ENCODE results near the gene S1PR5.

The S1PR5 gene

GRCh38 chr19:10491472-10492047 lies 25.7 kb downstream of the S1PR5 start:
- no peak for DNase-seq (ENCODE audit: low read depth)
- H3K4me3 ChIP-seq (ENCODE audit: low read depth, low read length), result no peak overlapping the region
- TF ChIP-seq, protein P1, sequence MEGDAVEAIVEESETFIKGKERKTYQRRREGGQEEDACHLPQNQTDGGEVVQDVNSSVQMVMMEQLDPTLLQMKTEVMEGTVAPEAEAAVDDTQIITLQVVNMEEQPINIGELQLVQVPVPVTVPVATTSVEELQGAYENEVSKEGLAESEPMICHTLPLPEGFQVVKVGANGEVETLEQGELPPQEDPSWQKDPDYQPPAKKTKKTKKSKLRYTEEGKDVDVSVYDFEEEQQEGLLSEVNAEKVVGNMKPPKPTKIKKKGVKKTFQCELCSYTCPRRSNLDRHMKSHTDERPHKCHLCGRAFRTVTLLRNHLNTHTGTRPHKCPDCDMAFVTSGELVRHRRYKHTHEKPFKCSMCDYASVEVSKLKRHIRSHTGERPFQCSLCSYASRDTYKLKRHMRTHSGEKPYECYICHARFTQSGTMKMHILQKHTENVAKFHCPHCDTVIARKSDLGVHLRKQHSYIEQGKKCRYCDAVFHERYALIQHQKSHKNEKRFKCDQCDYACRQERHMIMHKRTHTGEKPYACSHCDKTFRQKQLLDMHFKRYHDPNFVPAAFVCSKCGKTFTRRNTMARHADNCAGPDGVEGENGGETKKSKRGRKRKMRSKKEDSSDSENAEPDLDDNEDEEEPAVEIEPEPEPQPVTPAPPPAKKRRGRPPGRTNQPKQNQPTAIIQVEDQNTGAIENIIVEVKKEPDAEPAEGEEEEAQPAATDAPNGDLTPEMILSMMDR (IDR thresholded peaks at IDR 0.05; ENCODE audit: control insufficient read depth, extremely low read depth, insufficient read depth), result no peak

DNA sequence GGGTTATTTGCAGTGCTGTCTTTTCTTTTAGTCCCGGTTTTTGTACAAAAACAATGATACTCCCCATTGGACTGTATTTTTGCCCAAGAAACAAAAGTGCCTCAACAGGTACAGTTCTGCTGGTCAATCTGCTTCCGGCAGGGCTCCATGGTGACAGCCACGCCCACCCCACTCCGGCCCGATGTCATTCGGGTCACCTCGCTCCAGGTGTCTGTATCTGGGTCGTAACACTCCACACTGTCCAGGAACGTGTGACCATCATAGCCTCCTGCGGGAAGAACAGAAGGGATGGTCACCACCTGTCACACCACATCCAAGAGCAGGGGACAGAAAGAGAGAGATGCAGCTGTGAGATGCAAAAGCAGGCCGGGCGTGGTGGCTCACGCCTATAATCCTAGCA lies 30.7 kb downstream of the S1PR5 start:
- TF ChIP-seq, protein P1 (IDR thresholded peaks at IDR 0.05; ENCODE audit: control insufficient read depth, extremely low read depth, insufficient read depth), result no peak
- no peak overlapping the region for H3K4me3 ChIP-seq (ENCODE audit: low read depth, low read length)
- no peak for DNase-seq (ENCODE audit: low read depth)

DNA sequence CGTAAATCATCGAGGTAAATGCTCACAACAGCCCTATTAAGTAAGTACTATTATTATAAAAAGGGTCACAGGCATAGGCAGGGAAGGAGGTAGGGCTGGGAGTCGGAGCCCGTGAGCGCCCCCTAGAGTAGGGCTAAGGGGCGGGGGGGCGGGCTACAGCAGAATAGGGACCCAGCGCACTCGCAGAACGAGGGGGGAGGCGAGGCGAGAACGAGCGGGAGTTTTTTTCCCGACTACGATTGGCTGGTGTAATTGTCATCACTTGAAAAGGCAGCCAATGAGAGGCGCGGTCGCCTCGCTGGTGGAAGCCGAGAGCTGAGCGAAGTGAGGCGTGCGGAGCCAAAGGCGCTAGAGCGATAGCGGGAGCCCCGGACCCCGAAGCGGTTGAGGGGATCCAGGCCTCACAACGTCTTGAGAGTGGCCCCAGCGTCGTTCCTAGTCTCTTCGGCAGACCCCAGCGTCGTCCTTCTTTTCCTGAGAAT lies 38.3 kb downstream of the S1PR5 start:
- TF ChIP-seq, protein P1 (IDR thresholded peaks at IDR 0.05; ENCODE audit: control insufficient read depth, extremely low read depth, insufficient read depth), result 0 out of 2 replicates have a peak, but pooled peaks have one; percentile 21
- DNase-seq (ENCODE audit: low read depth), result no peak
- no peak overlapping the region for H3K4me3 ChIP-seq (ENCODE audit: low read depth, low read length)

DNA sequence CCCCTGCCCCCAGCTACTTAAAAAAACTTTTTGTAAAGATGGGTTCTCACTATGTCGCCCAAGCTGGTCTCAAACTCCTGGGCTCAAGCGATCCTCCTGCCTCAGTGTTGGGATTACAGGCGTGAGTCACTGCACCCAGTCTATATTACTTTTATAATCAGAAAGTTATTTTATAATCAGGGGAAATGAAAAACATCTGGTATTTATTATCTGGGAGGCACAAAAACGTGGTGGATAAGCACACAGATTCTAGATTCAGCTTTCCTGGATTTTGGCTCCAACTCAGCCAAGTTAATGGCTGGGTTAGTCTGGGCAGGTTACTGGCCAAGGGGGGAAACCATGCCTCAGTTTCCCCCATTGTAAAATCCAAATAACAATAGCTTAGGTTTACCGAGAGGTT lies 38.8 kb downstream of the S1PR5 start:
- no peak overlapping the region for H3K4me3 ChIP-seq (ENCODE audit: low read depth, low read length)

GRCh38 chr19:10474962-10475451 lies 42.2 kb downstream of the S1PR5 start:
- TF ChIP-seq, protein P1 (IDR thresholded peaks at IDR 0.05; ENCODE audit: control insufficient read depth, extremely low read depth, insufficient read depth), result no peak
- DNase-seq (ENCODE audit: low read depth), result no peak
- H3K4me3 ChIP-seq (ENCODE audit: low read depth, low read length), result no peak overlapping the region

More for the DNA sequence above, 38.8 kb downstream of the S1PR5 start:
- DNase-seq (ENCODE audit: low read depth), result no peak
- TF ChIP-seq, protein P1 (IDR thresholded peaks at IDR 0.05; ENCODE audit: control insufficient read depth, extremely low read depth, insufficient read depth), result no peak

- DNase-seq (ENCODE audit: low read depth), result no peak
- TF ChIP-seq, protein P1 (IDR thresholded peaks at IDR 0.05; ENCODE audit: control insufficient read depth, extremely low read depth, insufficient read depth), result no peak
- no peak overlapping the region for H3K4me3 ChIP-seq (ENCODE audit: low read depth, low read length)
Observed at GRCh38 chr19:10473192-10473591, 44.1 kb downstream of the S1PR5 start.

DNA sequence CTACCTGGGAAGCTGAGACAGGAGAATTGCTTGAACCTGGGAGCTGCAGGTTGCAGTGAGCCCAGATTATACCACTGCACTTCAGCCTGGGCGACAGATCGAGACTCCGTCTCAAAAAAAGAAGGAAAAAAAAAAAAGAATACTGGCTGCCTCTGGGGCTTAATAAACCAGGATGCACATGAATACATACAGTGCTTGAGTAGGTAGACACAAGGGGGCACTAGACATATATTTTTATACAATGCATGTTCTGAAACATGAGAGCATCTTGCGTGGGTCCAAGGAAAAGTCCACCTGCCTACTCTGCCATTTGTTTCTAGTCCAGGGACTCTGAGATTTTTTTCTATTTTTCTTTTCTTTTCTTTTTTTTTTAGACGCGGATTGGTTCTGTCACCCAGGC lies 45.3 kb downstream of the S1PR5 start:
- no peak overlapping the region for H3K4me3 ChIP-seq (ENCODE audit: low read depth, low read length)
- TF ChIP-seq, protein P1 (IDR thresholded peaks at IDR 0.05; ENCODE audit: control insufficient read depth, extremely low read depth, insufficient read depth), result peak; percentile 54
- peak; percentile 25 for DNase-seq (ENCODE audit: low read depth)
